ENCODE results near the gene VDAC2. TPM values are rescaled to one million over a fixed set of nuclear protein-coding genes. Genes with fewer than 3 reads are reported as not detected.

The VDAC2 gene
- total RNA-seq, 4 donors from 2014 or later: 52.1 to 234 (median 149) TPM

GRCh38 chr10:75265856-75266255 is 55.3 kb downstream of the VDAC2 start:
- 73% methylated on average over 3 to 6 of the region's 6 CpGs for WGBS, 2 donors (ENCODE audit: low coverage in 1 of 2)
- no peak for DNase-seq
- intact Hi-C loops (cut with DNase I; ENCODE audit: low total_unique reads): no loop called here

GRCh38 chr10:75266945-75267344 is 56.3 kb downstream of the VDAC2 start:
- WGBS, 2 donors (ENCODE audit: low coverage in 1 of 2): 76 to 93% methylated on average over 5 of the region's 5 CpGs

More at GRCh38 chr10:75265856-75266255, 55.3 kb downstream of the VDAC2 start:
- no peaks in the 10 kb centered on the region for H3K36me3 ChIP-seq
- peaks cover 0 to 22% (median 14%) of the 10 kb centered on the region in 4 donors for H3K4me1 ChIP-seq
- H3K27ac ChIP-seq: no peak overlapping the region
- no peaks in the 10 kb centered on the region for H3K9me3 ChIP-seq
- no peaks in the 10 kb centered on the region for H3K27me3 ChIP-seq
- H3K4me3 ChIP-seq: no peak overlapping the region
- in situ Hi-C loops (cut with MboI; ENCODE audit: low pct_ligation_motif_present in 1 of 4, low pct_unique_long_range_greater_than_20kb in 1 of 4, low sequenced_read_pairs in 3 of 4): no loop called here
- no peak for TF ChIP-seq POLR2AphosphoS5 (IDR thresholded peaks at IDR 0.05)
- no peak for TF ChIP-seq POLR2A (IDR thresholded peaks at IDR 0.05)
- no peak for TF ChIP-seq CTCF (IDR thresholded peaks at IDR 0.05)
- no peak for TF ChIP-seq EP300 (IDR thresholded peaks at IDR 0.05; ENCODE audit: low read depth)

GRCh38 chr10:75269605-75270004 is 59.0 kb downstream of the VDAC2 start:
- no peaks in the 10 kb centered on the region for H3K4me1 ChIP-seq
- no peak for TF ChIP-seq POLR2AphosphoS5 (IDR thresholded peaks at IDR 0.05)
- TF ChIP-seq EP300 (IDR thresholded peaks at IDR 0.05; ENCODE audit: low read depth): no peak
- no peak for TF ChIP-seq CTCF (IDR thresholded peaks at IDR 0.05)
- TF ChIP-seq POLR2A (IDR thresholded peaks at IDR 0.05): no peak
- no peak overlapping the region for H3K27ac ChIP-seq
- H3K4me3 ChIP-seq: no peak overlapping the region
- in situ Hi-C loops (cut with MboI; ENCODE audit: low pct_ligation_motif_present in 1 of 4, low pct_unique_long_range_greater_than_20kb in 1 of 4, low sequenced_read_pairs in 3 of 4) (no loop called here), intact Hi-C loops (cut with DNase I; ENCODE audit: low total_unique reads) (no loop called here)
- DNase-seq: no peak
- no peaks in the 10 kb centered on the region for H3K27me3 ChIP-seq
- WGBS, 2 donors (ENCODE audit: low coverage in 1 of 2): 65 to 89% methylated on average over 3 to 5 of the region's 5 CpGs
- no peaks in the 10 kb centered on the region for H3K36me3 ChIP-seq
- H3K9me3 ChIP-seq: no peaks in the 10 kb centered on the region

More at GRCh38 chr10:75266945-75267344, 56.3 kb downstream of the VDAC2 start:
- no peak for TF ChIP-seq POLR2A (IDR thresholded peaks at IDR 0.05)
- no peak for TF ChIP-seq POLR2AphosphoS5 (IDR thresholded peaks at IDR 0.05)
- no peak for TF ChIP-seq CTCF (IDR thresholded peaks at IDR 0.05)
- no peak for TF ChIP-seq EP300 (IDR thresholded peaks at IDR 0.05; ENCODE audit: low read depth)
- H3K27ac ChIP-seq: no peak overlapping the region
- no peak overlapping the region for H3K4me3 ChIP-seq
- in situ Hi-C loops (cut with MboI; ENCODE audit: low pct_ligation_motif_present in 1 of 4, low pct_unique_long_range_greater_than_20kb in 1 of 4, low sequenced_read_pairs in 3 of 4) (no loop called here), intact Hi-C loops (cut with DNase I; ENCODE audit: low total_unique reads) (no loop called here)
- no peaks in the 10 kb centered on the region for H3K9me3 ChIP-seq
- peaks cover 0 to 18% (median 13%) of the 10 kb centered on the region in 4 donors for H3K4me1 ChIP-seq
- no peak for DNase-seq
- no peaks in the 10 kb centered on the region for H3K27me3 ChIP-seq
- H3K36me3 ChIP-seq: no peaks in the 10 kb centered on the region

- Histone ChIP-seq H3K27ac (no peak overlapping the region), H3K36me3 (no peaks in the 10 kb centered on the region), H3K9me3 (no peaks in the 10 kb centered on the region), H3K27me3 (no peaks in the 10 kb centered on the region), H3K4me1 (no peaks in the 10 kb centered on the region), H3K4me3 (no peak overlapping the region)
- WGBS, 2 donors (ENCODE audit: low coverage in 1 of 2): 87 to 100% methylated on average over 1 to 5 of the region's 5 CpGs
- intact Hi-C loops (cut with DNase I; ENCODE audit: low total_unique reads): no loop called here
- in situ Hi-C loops (cut with MboI; ENCODE audit: low pct_ligation_motif_present in 1 of 4, low pct_unique_long_range_greater_than_20kb in 1 of 4, low sequenced_read_pairs in 3 of 4): no loop called here
- no peak for DNase-seq
- TF ChIP-seq POLR2A (IDR thresholded peaks at IDR 0.05) (no peak), EP300 (IDR thresholded peaks at IDR 0.05; ENCODE audit: low read depth) (no peak), POLR2AphosphoS5 (IDR thresholded peaks at IDR 0.05) (no peak), CTCF (IDR thresholded peaks at IDR 0.05) (no peak)
Measured at GRCh38 chr10:75272094-75272493, 61.5 kb downstream of the VDAC2 start.
